ENCODE measurements around the gene NMRK1. TPM values are rescaled to one million over a fixed set of nuclear protein-coding genes. Genes with fewer than 3 reads are reported as not detected.

The NMRK1 gene
- total RNA-seq, 1 experiment from 2014 or later: 1.1 TPM

GRCh38 chr9:75130172-75130571 is 42.2 kb upstream of the NMRK1 start:
- Mint-ChIP-seq H3K4me3 (ENCODE audit: unreplicated experiment) (no peak overlapping the region), H3K27me3 (ENCODE audit: insufficient read depth, unreplicated experiment) (no peaks in the 10 kb centered on the region), H3K36me3 (ENCODE audit: insufficient read depth, unreplicated experiment) (no peaks in the 10 kb centered on the region), H3K4me1 (ENCODE audit: low read depth, unreplicated experiment) (no peaks in the 10 kb centered on the region), H3K9me3 (ENCODE audit: unreplicated experiment) (no peaks in the 10 kb centered on the region), H3K27ac (ENCODE audit: unreplicated experiment) (no peak overlapping the region)
- H3K4me3 ChIP-seq (ENCODE audit: low read depth, low read length): no peak overlapping the region
- H3K4me1 ChIP-seq: no peaks in the 10 kb centered on the region
- intact Hi-C loops (cut with micrococcal nuclease; ENCODE audit: unreplicated experiment): no loop called here
- POLR2A ChIA-PET: no interaction called here
- no peaks in the 10 kb centered on the region for H3K27me3 ChIP-seq (replicated peaks; ENCODE audit: control insufficient read depth, insufficient read depth, low read length)
- DNase-seq: no peak
- no TSS peak for BruUV-seq (replicated peaks)
- CTCF ChIA-PET: no interaction called here
- no peaks in the 10 kb centered on the region for H3K36me3 ChIP-seq (ENCODE audit: control insufficient read depth, insufficient read depth, low read length)
- no peaks in the 10 kb centered on the region for H3K9me3 ChIP-seq
- no peak for TF ChIP-seq CTCF (IDR thresholded peaks at IDR 0.05; ENCODE audit: insufficient read depth in 1 of 2, low read depth in 1 of 2, low read length in 1 of 2, severe bottlenecking in 1 of 2, unreplicated experiment in 1 of 2)

- POLR2A ChIA-PET: no interaction called here
- no peaks in the 10 kb centered on the region for H3K4me1 ChIP-seq
- Mint-ChIP-seq H3K4me3 (ENCODE audit: unreplicated experiment) (no peak overlapping the region), H3K27me3 (ENCODE audit: insufficient read depth, unreplicated experiment) (no peaks in the 10 kb centered on the region), H3K9me3 (ENCODE audit: unreplicated experiment) (no peaks in the 10 kb centered on the region), H3K36me3 (ENCODE audit: insufficient read depth, unreplicated experiment) (no peaks in the 10 kb centered on the region), H3K27ac (ENCODE audit: unreplicated experiment) (no peak overlapping the region), H3K4me1 (ENCODE audit: low read depth, unreplicated experiment) (no peaks in the 10 kb centered on the region)
- intact Hi-C loops (cut with micrococcal nuclease; ENCODE audit: unreplicated experiment): no loop called here
- H3K36me3 ChIP-seq (ENCODE audit: control insufficient read depth, insufficient read depth, low read length): no peaks in the 10 kb centered on the region
- H3K9me3 ChIP-seq: no peaks in the 10 kb centered on the region
- no peak for DNase-seq
- no peaks in the 10 kb centered on the region for H3K27me3 ChIP-seq (replicated peaks; ENCODE audit: control insufficient read depth, insufficient read depth, low read length)
- TF ChIP-seq CTCF (IDR thresholded peaks at IDR 0.05; ENCODE audit: insufficient read depth in 1 of 2, low read depth in 1 of 2, low read length in 1 of 2, severe bottlenecking in 1 of 2, unreplicated experiment in 1 of 2): no peak
- BruUV-seq (replicated peaks): no TSS peak
- H3K4me3 ChIP-seq (ENCODE audit: low read depth, low read length): no peak overlapping the region
- CTCF ChIA-PET: interaction anchor here (0.6 kb wide), 1 partner anchor 1265 kb away, joined by 3 read pairs; the partner anchor contains the start of gene RFK
Measured at GRCh38 chr9:75128535-75128934, 40.6 kb upstream of the NMRK1 start.

GRCh38 chr9:75123696-75124095 is 35.7 kb upstream of the NMRK1 start:
- no peaks in the 10 kb centered on the region for H3K9me3 Mint-ChIP-seq (ENCODE audit: unreplicated experiment)
- H3K4me3 ChIP-seq (ENCODE audit: low read depth, low read length): no peak overlapping the region
- CTCF ChIA-PET: no interaction called here

More at GRCh38 chr9:75123696-75124095, 35.7 kb upstream of the NMRK1 start:
- TF ChIP-seq CTCF (IDR thresholded peaks at IDR 0.05; ENCODE audit: insufficient read depth in 1 of 2, low read depth in 1 of 2, low read length in 1 of 2, severe bottlenecking in 1 of 2, unreplicated experiment in 1 of 2): no peak
- H3K27ac Mint-ChIP-seq (ENCODE audit: unreplicated experiment): no peak overlapping the region
- no peaks in the 10 kb centered on the region for H3K4me1 Mint-ChIP-seq (ENCODE audit: low read depth, unreplicated experiment)
- Histone ChIP-seq H3K9me3 (no peaks in the 10 kb centered on the region), H3K27me3 (replicated peaks; ENCODE audit: control insufficient read depth, insufficient read depth, low read length) (no peaks in the 10 kb centered on the region), H3K36me3 (ENCODE audit: control insufficient read depth, insufficient read depth, low read length) (no peaks in the 10 kb centered on the region), H3K4me1 (no peaks in the 10 kb centered on the region)
- no TSS peak for BruUV-seq (replicated peaks)
- intact Hi-C loops (cut with micrococcal nuclease; ENCODE audit: unreplicated experiment): no loop called here
- DNase-seq: no peak
- no peaks in the 10 kb centered on the region for H3K27me3 Mint-ChIP-seq (ENCODE audit: insufficient read depth, unreplicated experiment)
- no peak overlapping the region for H3K4me3 Mint-ChIP-seq (ENCODE audit: unreplicated experiment)
- H3K36me3 Mint-ChIP-seq (ENCODE audit: insufficient read depth, unreplicated experiment): no peaks in the 10 kb centered on the region
- POLR2A ChIA-PET: no interaction called here
